OCI-LY1 (cell line): ENCODE results near the gene B4GALT5.

Experiments
- H2AFZ ChIP-seq: fragments of 200-600 bp; sonication (generic), shearing (Covaris generic); 2 replicates; pipeline ENCODE4 v1.6.0; 2014; ENCODE audit warnings: antibody characterized with exemption, mild to moderate bottlenecking, low read length
- H3F3A ChIP-seq: fragments of 200-600 bp; sonication (generic), shearing (Covaris generic); 2 replicates; pipeline ENCODE4 v1.6.0; 2014; ENCODE audit warnings: mild to moderate bottlenecking, antibody characterized with exemption, low read length, moderate library complexity; ENCODE audit not compliant: insufficient read depth
- H3K27ac ChIP-seq: fragments of 200-600 bp; sonication (generic); 2 replicates; pipeline ENCODE4 v1.5.1; 2014; ENCODE audit warnings: low read length, mixed run types, mild to moderate bottlenecking, low read depth; ENCODE audit not compliant: poor library complexity, severe bottlenecking
- H3K27me3 ChIP-seq: fragments of 200-600 bp; sonication (generic); 2 replicates; pipeline ENCODE4 v1.6.0; 2014; ENCODE audit warnings: antibody characterized with exemption, mild to moderate bottlenecking, low read length, moderate library complexity; ENCODE audit not compliant: insufficient read depth
- H3K36me3 ChIP-seq: fragments of 200-600 bp; sonication (generic); 2 replicates; pipeline ENCODE4 v1.6.1; 2014; ENCODE audit warnings: mild to moderate bottlenecking, antibody characterized with exemption, low read length, moderate library complexity, mixed read lengths; ENCODE audit not compliant: insufficient read depth
- H3K4me1 ChIP-seq: fragments of 200-600 bp; sonication (generic); 2 replicates; pipeline ENCODE4 v1.5.1; 2014; ENCODE audit warnings: mild to moderate bottlenecking, low read length, moderate library complexity; ENCODE audit not compliant: insufficient read depth, severe bottlenecking
- H3K4me2 ChIP-seq: fragments of 200-600 bp; sonication (generic), shearing (Covaris generic); 2 replicates; pipeline ENCODE4 v1.6.1; 2014; ENCODE audit warnings: low read length
- H3K4me3 ChIP-seq: fragments of 200-600 bp; sonication (generic); 2 replicates; pipeline ENCODE4 v1.5.1; 2014; ENCODE audit warnings: low read length, low read depth, mild to moderate bottlenecking, mixed read lengths; ENCODE audit not compliant: poor library complexity, severe bottlenecking
- H3K79me2 ChIP-seq: fragments of 200-600 bp; shearing (Covaris generic); 2 replicates; pipeline ENCODE4 v1.6.1; 2016; ENCODE audit warnings: mixed run types, low read length, mixed read lengths; ENCODE audit not compliant: insufficient read depth
- H3K9ac ChIP-seq: fragments of 200-600 bp; sonication (generic), shearing (Covaris generic); 2 replicates; pipeline ENCODE4 v1.6.1; 2014; ENCODE audit warnings: mild to moderate bottlenecking, low read length, mixed read lengths
- H3K9me2 ChIP-seq: fragments of 200-600 bp; sonication (generic), shearing (Covaris generic); 2 replicates; pipeline ENCODE4 v1.6.1; 2014; ENCODE audit warnings: low read depth, mild to moderate bottlenecking, low read length, mixed read lengths
- H3K9me3 ChIP-seq: fragments of 200-600 bp; shearing (Covaris generic); 2 replicates; pipeline ENCODE4 v1.6.1; 2014; ENCODE audit warnings: low read length, mixed read lengths
- H4K20me1 ChIP-seq: fragments of 200-600 bp; sonication (generic), shearing (Covaris generic); 2 replicates; pipeline ENCODE4 v1.6.0; 2016; ENCODE audit warnings: mild to moderate bottlenecking, low read length; ENCODE audit not compliant: insufficient read depth
- CTCF ChIP-seq: fragments of 200-600 bp; sonication (generic), shearing (Covaris generic); IDR thresholded peaks from 2 replicates; pipeline ENCODE4 v1.5.1; 2017; ENCODE audit warnings: mild to moderate bottlenecking, antibody characterized with exemption, low read length, moderate library complexity, mixed read lengths
- EZH2 ChIP-seq: fragments of 200-600 bp; sonication (generic), shearing (Covaris generic); IDR thresholded peaks from 2 replicates; pipeline ENCODE4 v1.8.0; 2017; ENCODE audit warnings: borderline replicate concordance, mixed run types, mild to moderate bottlenecking, antibody characterized with exemption, low read length, moderate library complexity, mixed read lengths

B4GALT5 gene

GRCh38 chr20:49633643-49634042 is 80.0 kb downstream of the B4GALT5 start:
- TF ChIP-seq EZH2 (no peak), CTCF (no peak)
- no peaks in the 10 kb centered on the region for H3K79me2 ChIP-seq
- H3K4me1 ChIP-seq, result peaks cover 92% of the 10 kb centered on the region
- H4K20me1 ChIP-seq, result no peaks in the 10 kb centered on the region
- no peak overlapping the region for H2AFZ ChIP-seq
- H3K9me2 ChIP-seq, result no peaks in the 10 kb centered on the region
- H3K9ac ChIP-seq, result peak overlapping the region; percentile 52
- H3F3A ChIP-seq, result peaks cover 27% of the 10 kb centered on the region
- H3K9me3 ChIP-seq, result peaks cover 5% of the 10 kb centered on the region
- H3K4me2 ChIP-seq, result peak overlapping the region; percentile 59; the same call in 1 of the 2 replicates
- peak overlapping the region; percentile 97 for H3K27ac ChIP-seq
- no peaks in the 10 kb centered on the region for H3K27me3 ChIP-seq
- H3K4me3 ChIP-seq, result no peak overlapping the region
- peaks cover 50% of the 10 kb centered on the region for H3K36me3 ChIP-seq

GRCh38 chr20:49633023-49633422 is 80.7 kb downstream of the B4GALT5 start:
- H3K79me2 ChIP-seq, result no peaks in the 10 kb centered on the region
- H2AFZ ChIP-seq, result no peak overlapping the region
- H4K20me1 ChIP-seq, result no peaks in the 10 kb centered on the region
- H3K4me2 ChIP-seq, result peak overlapping the region; percentile 59
- no peaks in the 10 kb centered on the region for H3K27me3 ChIP-seq
- peaks cover 23% of the 10 kb centered on the region for H3F3A ChIP-seq
- no peak overlapping the region for H3K4me3 ChIP-seq
- H3K36me3 ChIP-seq, result peaks cover 45% of the 10 kb centered on the region
- peak overlapping the region; percentile 52 for H3K9ac ChIP-seq
- no peak for TF ChIP-seq CTCF
- no peak for TF ChIP-seq EZH2
- H3K9me2 ChIP-seq, result no peaks in the 10 kb centered on the region
- peaks cover 86% of the 10 kb centered on the region for H3K4me1 ChIP-seq
- H3K9me3 ChIP-seq, result peaks cover 7% of the 10 kb centered on the region
- peak overlapping the region; percentile 97 for H3K27ac ChIP-seq

- no peaks in the 10 kb centered on the region for H3K27me3 ChIP-seq
- H3K9ac ChIP-seq, result peak overlapping the region; percentile 52
- TF ChIP-seq CTCF, result no peak
- TF ChIP-seq EZH2, result no peak
- H3K4me1 ChIP-seq, result peaks cover 85% of the 10 kb centered on the region
- H3K79me2 ChIP-seq, result no peaks in the 10 kb centered on the region
- no peak overlapping the region for H2AFZ ChIP-seq
- H3K36me3 ChIP-seq, result peaks cover 35% of the 10 kb centered on the region
- peaks cover 7% of the 10 kb centered on the region for H3K9me3 ChIP-seq
- H3K9me2 ChIP-seq, result no peaks in the 10 kb centered on the region
- peaks cover 17% of the 10 kb centered on the region for H3F3A ChIP-seq
- no peaks in the 10 kb centered on the region for H4K20me1 ChIP-seq
- H3K27ac ChIP-seq, result peak overlapping the region; percentile 97
- peak overlapping the region; percentile 25 for H3K4me3 ChIP-seq
- H3K4me2 ChIP-seq, result peak overlapping the region; percentile 59
Measured at GRCh38 chr20:49631856-49632418, 81.7 kb downstream of the B4GALT5 start.
